ENCODE results near the gene SRGAP3.
"Not testable (repeated sequence)": the region's sequence is repeated elsewhere in the genome, so short reads cannot be mapped to it uniquely, and the experiment has no call there.

The SRGAP3 gene

GRCh38 chr3:9109568-9109914 lies 139.9 kb downstream of the SRGAP3 start:
- no peak for DNase-seq

GRCh38 chr3:9108876-9109567 lies 140.4 kb downstream of the SRGAP3 start:
- no peak for DNase-seq

GRCh38 chr3:9107738-9108137 lies 141.7 kb downstream of the SRGAP3 start:
- DNase-seq, result no peak

- DNase-seq, result no peak
Measured at GRCh38 chr3:9105421-9105820, 144.0 kb downstream of the SRGAP3 start.

GRCh38 chr3:9104121-9104520 lies 145.3 kb downstream of the SRGAP3 start:
- no peak for DNase-seq

- no peak for DNase-seq
Measured at GRCh38 chr3:9102240-9102981, 147.0 kb downstream of the SRGAP3 start.

- no peak for DNase-seq
Measured at GRCh38 chr3:9101286-9101685, 148.2 kb downstream of the SRGAP3 start.

- DNase-seq, result no peak
Measured at GRCh38 chr3:9100513-9100894, 148.9 kb downstream of the SRGAP3 start.

GRCh38 chr3:9099702-9100512 lies 149.5 kb downstream of the SRGAP3 start:
- DNase-seq, result no peak

- DNase-seq, result no peak
Measured at GRCh38 chr3:9098716-9099675, 150.4 kb downstream of the SRGAP3 start.

- DNase-seq, result no peak
Measured at GRCh38 chr3:9097495-9097894, 152.0 kb downstream of the SRGAP3 start.

- DNase-seq, result no peak
Measured at GRCh38 chr3:9091486-9092235, 157.8 kb downstream of the SRGAP3 start.

GRCh38 chr3:9088441-9089353 lies 160.7 kb downstream of the SRGAP3 start:
- peak in 1 of 2 experiments; percentile 34 for DNase-seq

- no peak for DNase-seq
Measured at GRCh38 chr3:9087831-9088413, 161.5 kb downstream of the SRGAP3 start.

- not testable (repeated sequence) for DNase-seq
Measured at GRCh38 chr3:9085428-9085827, 164.0 kb downstream of the SRGAP3 start.

GRCh38 chr3:9081184-9081818 lies 168.1 kb downstream of the SRGAP3 start:
- DNase-seq, result no peak

- DNase-seq, result no peak
Measured at GRCh38 chr3:9080163-9080562, 169.3 kb downstream of the SRGAP3 start.

- DNase-seq, result no peak
Measured at GRCh38 chr3:9079676-9080075, 169.8 kb downstream of the SRGAP3 start.

- DNase-seq, result no peak
Measured at GRCh38 chr3:9078561-9079240, 170.7 kb downstream of the SRGAP3 start.

Measured in NCI-H446 (cell line).